Measurements from ENCODE around the gene SIGLEC1.

SIGLEC1 gene

GRCh38 chr20:3744037-3744436, 31.6 kb upstream of the SIGLEC1 start:
- no peak for DNase-seq

DNA sequence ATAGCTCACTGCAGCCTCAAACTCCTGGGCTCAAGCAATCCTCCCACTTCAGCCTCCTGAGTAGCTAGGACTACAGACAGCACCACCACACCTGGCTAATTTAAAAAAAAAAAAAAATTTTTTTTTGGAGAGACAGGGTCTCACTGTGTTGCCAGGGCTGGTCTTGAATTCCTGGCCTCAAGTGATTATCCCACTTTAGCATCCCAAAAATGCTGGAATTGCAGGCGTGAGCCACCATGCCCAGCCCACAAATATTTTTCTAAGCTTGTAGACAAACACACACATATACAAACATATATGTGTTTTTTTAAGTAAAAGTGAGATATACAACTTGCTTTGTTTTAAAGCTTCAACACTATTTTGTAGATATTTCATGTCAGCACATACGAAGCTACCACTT, 30.9 kb upstream of the SIGLEC1 start:
- DNase-seq = no peak

DNA sequence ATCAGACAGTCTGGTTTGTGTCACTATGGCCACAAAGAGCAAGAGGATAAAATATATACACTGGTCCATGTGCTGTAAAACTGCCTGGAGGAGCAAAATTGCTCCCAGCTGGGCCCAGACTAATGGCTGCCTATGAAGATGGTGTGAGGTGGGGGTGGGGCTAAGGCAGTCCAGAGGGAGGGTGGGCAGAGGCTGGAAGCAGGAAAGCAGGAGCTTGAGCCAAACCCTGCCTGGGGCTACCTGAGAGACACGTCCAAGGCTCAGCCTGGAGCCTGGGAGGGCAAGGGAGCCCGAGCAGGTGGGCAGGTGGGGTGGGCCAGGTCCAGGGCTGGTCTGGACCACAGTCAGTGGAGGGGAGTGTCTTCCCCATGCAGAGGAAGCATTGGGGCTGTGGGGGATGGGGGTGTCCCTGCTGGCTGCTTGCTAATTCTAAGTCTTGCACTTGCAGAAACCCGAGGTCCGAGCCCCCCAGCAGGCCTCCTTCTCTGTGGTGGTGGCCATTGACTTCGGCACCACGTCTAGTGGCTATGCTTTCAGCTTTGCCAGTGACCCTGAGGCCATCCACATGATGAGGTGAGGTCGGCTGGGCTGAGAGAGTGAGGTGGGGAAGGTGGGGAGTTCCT, 29.5 kb upstream of the SIGLEC1 start:
- no peak for DNase-seq

- no peak for DNase-seq
These were observed 28.4 kb upstream of the SIGLEC1 start for GRCh38 chr20:3740615-3741301.

DNA sequence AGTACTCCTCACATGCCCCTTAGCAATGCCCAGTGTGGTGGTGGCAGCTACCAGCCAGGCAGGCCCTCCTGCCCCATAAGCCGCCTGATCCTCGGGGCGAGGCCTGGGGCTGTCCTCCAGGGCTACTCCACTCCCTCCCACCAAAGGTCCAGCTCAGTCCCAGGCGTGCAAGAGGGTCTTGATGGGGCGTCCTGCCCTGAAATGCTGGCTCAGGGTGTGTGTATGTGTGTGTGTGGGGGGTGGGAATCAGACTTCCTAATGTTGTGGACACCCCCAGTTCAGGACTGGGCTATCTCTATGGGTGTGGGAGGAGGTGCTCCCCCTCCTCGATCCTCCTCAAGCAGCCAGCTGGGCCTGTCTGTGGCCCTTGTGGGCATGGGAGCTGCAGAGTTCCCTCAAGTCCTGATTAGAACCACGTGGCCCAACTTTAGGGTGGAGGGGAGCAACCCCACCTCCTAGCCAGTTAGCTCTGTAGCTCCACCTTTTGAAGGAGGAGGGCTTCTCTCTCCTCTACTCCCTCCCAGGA, 27.6 kb upstream of the SIGLEC1 start:
- no peak for DNase-seq

- DNase-seq = no peak
These were observed 26.9 kb upstream of the SIGLEC1 start for GRCh38 chr20:3739054-3739925.

- DNase-seq = no peak
These were observed 26.0 kb upstream of the SIGLEC1 start for GRCh38 chr20:3738111-3739053.

GRCh38 chr20:3735768-3736167, 23.4 kb upstream of the SIGLEC1 start:
- DNase-seq = no peak

DNA sequence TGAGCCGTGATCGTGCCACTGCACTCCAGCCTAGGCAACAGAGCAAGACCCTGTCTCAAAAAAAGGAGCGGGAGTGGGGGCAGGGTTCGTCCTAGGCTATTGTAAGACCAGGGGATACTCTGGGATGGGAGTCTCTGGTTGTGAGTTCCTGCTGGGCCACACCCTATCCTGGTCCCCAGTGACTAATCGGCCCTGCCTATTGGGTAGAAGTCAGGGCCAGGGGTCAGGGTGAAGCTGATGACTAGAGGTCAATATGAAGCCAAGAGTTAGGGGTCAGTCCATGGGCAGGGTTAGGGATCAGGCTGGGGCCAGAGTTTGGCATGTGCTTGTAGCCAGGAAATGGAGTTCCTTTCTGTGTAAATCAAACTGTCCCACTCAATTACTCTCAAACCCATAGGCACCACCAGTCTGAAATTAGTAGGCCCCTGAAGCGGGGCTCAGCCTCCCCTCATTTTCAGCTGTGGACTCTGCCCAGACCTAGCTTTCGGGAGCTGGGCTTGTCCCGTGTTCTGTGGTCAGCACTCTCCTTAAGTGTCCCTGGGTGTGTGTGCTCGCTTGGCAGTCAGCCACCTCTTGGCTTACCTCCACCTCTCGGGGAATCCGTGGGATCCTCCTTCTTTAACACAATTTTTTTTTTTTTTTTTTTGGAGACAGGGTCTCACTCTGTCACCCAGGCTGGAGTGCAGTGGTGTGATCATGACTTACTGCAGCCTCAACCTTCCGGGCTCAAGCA, 21.9 kb upstream of the SIGLEC1 start:
- no peak for DNase-seq

- no peak for DNase-seq
These were observed 21.0 kb upstream of the SIGLEC1 start for GRCh38 chr20:3733119-3733995.

DNA sequence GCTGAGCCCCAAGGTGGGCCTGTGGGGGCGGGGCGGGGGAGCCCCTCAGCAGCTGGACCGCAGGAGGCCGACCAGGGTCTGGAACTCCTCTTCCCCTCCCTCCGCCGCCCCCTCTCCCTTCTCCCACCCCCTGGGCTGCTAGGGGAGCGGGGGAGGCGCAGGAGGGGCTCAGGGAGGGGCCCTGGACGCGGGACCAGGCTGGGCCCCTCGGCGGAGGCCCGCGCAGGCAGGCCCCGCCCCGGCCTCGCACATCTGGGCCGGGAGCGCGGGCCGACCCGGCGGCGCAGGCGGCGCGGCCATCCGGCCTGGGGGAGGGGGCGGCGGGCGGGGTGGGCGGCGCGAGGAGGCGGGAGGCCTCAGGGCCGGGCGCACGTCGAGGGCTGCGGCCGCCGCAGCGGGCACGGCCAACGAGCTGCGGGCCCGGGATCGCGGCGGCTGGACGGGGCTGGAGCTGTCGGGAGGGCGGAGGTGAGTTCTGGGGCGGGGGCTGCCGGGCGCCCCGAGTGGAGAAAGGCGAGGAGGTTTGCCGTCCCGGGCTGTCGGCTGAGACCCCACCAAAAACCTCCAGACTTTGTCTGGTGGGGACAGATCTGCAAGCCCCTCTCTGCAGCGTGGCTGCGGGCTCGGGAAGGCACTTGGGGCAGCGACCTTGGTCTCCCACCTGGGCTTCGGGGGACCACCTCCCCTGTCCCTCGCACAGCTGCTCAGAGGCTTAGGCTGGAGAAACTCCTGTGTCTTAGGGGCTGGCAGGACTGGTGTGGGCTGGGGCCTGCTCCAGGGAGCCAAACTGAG, 20.1 kb upstream of the SIGLEC1 start, which contains the start of gene HSPA12B:
Gene HSPA12B, plus strand, starts transcription at position 359 of the 792 bp plus-strand sequence. CDS start 5,990 bp downstream, outside the sequence.
- no peak for DNase-seq

DNA sequence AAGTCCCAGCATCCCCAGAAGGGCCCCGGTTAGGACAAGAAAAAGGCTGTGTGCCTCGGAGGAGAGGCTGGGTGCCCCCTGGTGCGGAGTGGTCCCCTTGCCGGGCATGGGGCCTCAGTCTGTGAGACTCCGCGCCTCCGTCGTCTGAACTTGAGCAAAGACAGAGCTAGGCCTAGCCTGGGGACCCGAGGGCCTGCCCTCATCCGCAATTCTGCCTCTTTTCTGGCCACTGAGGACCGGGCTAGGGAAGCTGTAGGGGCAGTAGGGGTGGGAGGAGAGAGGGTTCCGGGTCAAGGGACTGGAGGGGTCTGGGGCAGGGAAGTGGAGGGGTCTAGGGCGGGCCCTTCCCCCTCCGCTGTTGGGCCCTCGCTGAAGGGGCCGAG, 19.5 kb upstream of the SIGLEC1 start:
- DNase-seq = no peak

GRCh38 chr20:3730803-3731672, 18.6 kb upstream of the SIGLEC1 start:
- DNase-seq = no peak

GRCh38 chr20:3729811-3730540, 17.6 kb upstream of the SIGLEC1 start:
- DNase-seq = no peak

DNA sequence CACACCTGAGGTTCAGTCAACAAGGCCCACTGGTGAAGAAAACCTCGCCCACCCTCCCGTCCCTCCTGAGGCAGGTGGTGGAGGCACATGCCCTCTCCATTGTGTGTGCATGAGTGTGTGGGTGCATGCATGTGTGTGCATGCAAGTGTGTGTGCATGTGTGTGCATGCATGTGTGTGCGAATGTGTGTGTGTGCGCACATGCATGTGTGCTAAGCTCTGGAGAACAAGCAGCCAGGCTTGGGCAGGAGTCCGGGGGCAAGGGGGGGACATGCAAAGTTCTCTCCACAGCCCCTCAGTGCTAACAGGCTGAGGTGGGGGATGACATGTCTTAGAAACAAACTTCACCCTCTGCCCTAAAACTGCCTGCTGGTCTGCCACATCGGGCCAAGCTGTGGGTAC, 17.0 kb upstream of the SIGLEC1 start:
- DNase-seq = no peak

GRCh38 chr20:3728876-3729275, 16.5 kb upstream of the SIGLEC1 start:
- DNase-seq = no peak

DNA sequence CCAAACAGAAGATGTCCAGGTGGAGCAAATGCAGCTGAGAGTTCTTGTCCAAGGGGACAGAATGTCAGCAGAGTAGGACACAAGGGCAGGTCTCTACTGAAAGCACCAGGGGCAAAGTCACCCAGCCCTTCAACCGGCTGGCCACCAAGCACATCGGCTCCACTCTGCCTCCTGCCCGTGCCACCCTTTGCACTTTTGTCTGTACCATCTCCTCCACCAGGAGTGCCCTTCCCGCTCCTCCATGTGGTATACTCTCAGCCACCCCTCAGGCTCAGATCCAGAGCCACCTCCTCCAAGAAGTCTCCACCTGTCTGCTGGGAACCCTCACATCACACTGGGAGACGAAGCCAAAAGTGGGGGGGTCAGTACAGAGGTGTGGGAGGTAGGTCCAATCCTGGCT, 16.0 kb upstream of the SIGLEC1 start:
- no peak for DNase-seq

Measured in activated CD4-positive, alpha-beta T cell treated with anti-CD3 and anti-CD28 coated beads for 48 hours (primary cell).